ENCODE results near the gene UMODL1.
A peak's percentile ranks its signal among the peaks of the same experiment; 100 is the strongest.

UMODL1 gene

GRCh38 chr21:42068592-42068991, 2.5 kb upstream of the UMODL1 start (continued):
- no peak for TF ChIP-seq PRDM2 (tag by site-specific recombination; IDR thresholded peaks at IDR 0.05; ENCODE audit: borderline replicate concordance)
- 0 out of 2 replicates have a peak, but pooled peaks have one; percentile 16 for TF ChIP-seq ZFHX2 (tag by site-specific recombination; conservative IDR thresholded peaks at IDR 0.05)
- no peak for TF ChIP-seq ZNF449 (tag by site-specific recombination; IDR thresholded peaks at IDR 0.05)
- no peak for TF ChIP-seq ZNF692 (tag by site-specific recombination; IDR thresholded peaks at IDR 0.05)
- TF ChIP-seq TSHZ1 (tag by site-specific recombination; IDR thresholded peaks at IDR 0.05; ENCODE audit: borderline replicate concordance), result no peak
- TF ChIP-seq ZNF544 (tag by site-specific recombination; IDR thresholded peaks at IDR 0.05), result no peak
- no peak for TF ChIP-seq OVOL3 (tag by site-specific recombination; IDR thresholded peaks at IDR 0.05)
- TF ChIP-seq ZNF747 (tag by site-specific recombination; IDR thresholded peaks at IDR 0.05), result no peak

- Histone ChIP-seq H3K9me3 (ENCODE audit: control insufficient read depth, insufficient read depth, low read depth, low read length) (no peaks in the 10 kb centered on the region), H3K27ac (ENCODE audit: extremely low read depth, low read depth, low read length) (no peak overlapping the region), H3K4me3 (ENCODE audit: low read depth, low read length) (no peak overlapping the region), H3K36me3 (ENCODE audit: control insufficient read depth in 2 of 2, insufficient read depth in 1 of 2, low read length in 2 of 2) (no peaks in the 10 kb centered on the region), H3K4me1 (ENCODE audit: control insufficient read depth, insufficient read depth, low read length) (no peaks in the 10 kb centered on the region)
- ChIA-PET CTCF (interaction anchor here (0.6 kb wide), 1 partner anchor 219 kb away, joined by 4 read pairs; no protein-coding TSS in a partner anchor), POLR2A (no interaction called here)
- no peak for TF ChIP-seq ZNF202 (tag by site-specific recombination; IDR thresholded peaks at IDR 0.05; ENCODE audit: borderline replicate concordance)
- TF ChIP-seq CTCF (tag by site-specific recombination; IDR thresholded peaks at IDR 0.05), result no peak
- TF ChIP-seq ZNF660 (tag by site-specific recombination; IDR thresholded peaks at IDR 0.05), result no peak
- TF ChIP-seq ZBTB26 (tag by site-specific recombination; optimal IDR thresholded peaks at IDR 0.05), result no peak
- TF ChIP-seq ZNF518A (tag by site-specific recombination; conservative IDR thresholded peaks at IDR 0.05; ENCODE audit: low read depth), result no peak
- TF ChIP-seq ZNF16 (tag by site-specific recombination; IDR thresholded peaks at IDR 0.05; ENCODE audit: low read depth), result no peak
- TF ChIP-seq KLF7 (tag by site-specific recombination; IDR thresholded peaks at IDR 0.05; ENCODE audit: borderline replicate concordance), result no peak
Observed at GRCh38 chr21:42069327-42069726, 1.8 kb upstream of the UMODL1 start.

All from HEK293 (cell line).